HepG2 (cell line): ENCODE data around the gene TMEM222. TPM values are rescaled to one million over a fixed set of nuclear protein-coding genes. Genes with fewer than 3 reads are reported as not detected.

Source experiments
- ATAC-seq: fragments of 200-7000 bp; cut with Tn5 transposase; 3 replicates; pipeline ENCODE4 v1.9.1; 2020; ENCODE audit warnings: mild to moderate bottlenecking, moderate library complexity
- BruUV-seq: library from RNA; stranded (reverse); fragments of 400-500 nt; replicated peaks from 2 replicates; lab custom pipeline; 2021; lab: Mats Ljungman, UMichigan
- CTCF ChIA-PET: fragments of 300-600 bp; formaldehyde crosslinking; extraction: SDS; loops from one replicate; lab custom pipeline; 2021; ENCODE audit warnings: low total read pairs, inconsistent platforms, low intra/inter-chr PET ratio; lab: Yijun Ruan, JAX
- POLR2A ChIA-PET: fragments of 350-600 bp; sonication (Branson Sonifier 250); formaldehyde crosslinking; loops from one replicate; lab custom pipeline; 2020; ENCODE audit warnings: antibody characterized with exemption, inconsistent platforms; lab: Yijun Ruan, JAX
- DNase-seq: peaks from one replicate; pipeline ENCODE4 v3.0.0-alpha.2; 2015; ENCODE audit warnings: low spot score
- FAIRE-seq: peaks from 3 replicates; lab custom pipeline; 2011; peaks lifted over from hg19 to GRCh38; lab: Jason Lieb, UNC
- H2AFZ ChIP-seq: one replicate; pipeline ENCODE4 v1.6.1; 2011; ENCODE audit warnings: low read length, inconsistent platforms
- H3K27ac ChIP-seq: fragments of 300-600 bp; 3 replicates; pipeline ENCODE4 v1.8.0; 2011; ENCODE audit warnings: mixed run types, mild to moderate bottlenecking, mixed read lengths, low read length, inconsistent platforms; ENCODE audit not compliant: insufficient read depth; ENCODE audit errors: extremely low read length
- H3K27me3 ChIP-seq, 2 experiments: fragments of 200-600 bp in 1 of 2; 2 replicates in 1 of 2; 3 replicates in 1 of 2; pipeline versions ENCODE4 v1.6.0 to v1.8.0; 2011; ENCODE audit warnings: low read length in 2 of 2, mild to moderate bottlenecking in 2 of 2, moderate library complexity in 2 of 2, inconsistent platforms in 1 of 2; ENCODE audit not compliant: insufficient read depth in 2 of 2, control insufficient read depth in 1 of 2
- H3K36me3 ChIP-seq, 2 experiments: fragments of 200-600 bp in 1 of 2; replicated peaks in 1 of 2; 2 replicates in 1 of 2; 3 replicates in 1 of 2; pipeline versions ENCODE4 v1.5.1 to v1.8.0; 2011; ENCODE audit warnings: low read length in 2 of 2, inconsistent platforms in 1 of 2; ENCODE audit not compliant: insufficient read depth in 2 of 2, control insufficient read depth in 1 of 2
- H3K4me1 ChIP-seq: 2 replicates; pipeline ENCODE4 v1.5.1; 2012; ENCODE audit warnings: low read length, inconsistent platforms; ENCODE audit not compliant: insufficient read depth
- H3K4me2 ChIP-seq: 2 replicates; pipeline ENCODE4 v1.6.0; 2011; ENCODE audit warnings: low read depth, low read length, inconsistent platforms
- H3K4me3 ChIP-seq, 3 experiments: fragments of 200-600 bp in 1 of 3; sonication (generic), shearing (Covaris generic) in 1 of 3; replicated peaks in 1 of 3; 2 replicates each; pipeline ENCODE4 v1.5.1; 2011 to 2016; ENCODE audit warnings: low read length in 3 of 3, inconsistent platforms in 2 of 3, low read depth in 2 of 3, mild to moderate bottlenecking in 2 of 3, control low read depth in 1 of 3, mixed read lengths in 1 of 3; ENCODE audit not compliant: insufficient read depth in 1 of 3
- H3K79me2 ChIP-seq: one replicate; pipeline ENCODE4 v1.6.1; 2011; ENCODE audit warnings: low read length, inconsistent platforms; ENCODE audit not compliant: insufficient read depth
- H3K9ac ChIP-seq: 2 replicates; pipeline ENCODE4 v1.6.0; 2011; ENCODE audit warnings: mild to moderate bottlenecking, low read depth, low read length, inconsistent platforms; ENCODE audit not compliant: insufficient read depth
- H3K9me3 ChIP-seq: 2 replicates; pipeline ENCODE4 v1.5.1; 2012; ENCODE audit warnings: mild to moderate bottlenecking, low read length
- H4K20me1 ChIP-seq: 2 replicates; pipeline ENCODE4 v1.6.0; 2011; ENCODE audit warnings: inconsistent platforms, mild to moderate bottlenecking, low read length, moderate library complexity; ENCODE audit not compliant: insufficient read depth
- CREB3 ChIP-seq: sonication (generic); formaldehyde crosslinking; IDR thresholded peaks from 2 replicates; pipeline ENCODE4 v1.5.0; 2020; ENCODE audit warnings: missing genetic modification reagents
- HNF1A ChIP-seq, 2 experiments: sonication (generic) in 1 of 2; formaldehyde crosslinking in 1 of 2; IDR thresholded peaks; 2 replicates each; pipeline versions ENCODE4 v1.4.0 to v1.6.1; 2016 to 2020; ENCODE audit warnings: borderline replicate concordance in 1 of 2, low read depth in 1 of 2, mild to moderate bottlenecking in 1 of 2, missing genetic modification reagents in 1 of 2
- PAWR ChIP-seq: sonication (generic); formaldehyde crosslinking; IDR thresholded peaks from 2 replicates; pipeline ENCODE4 v1.4.0; 2020; ENCODE audit warnings: missing genetic modification reagents, mild to moderate bottlenecking, borderline replicate concordance
- POLR2AphosphoS5 ChIP-seq: IDR thresholded peaks from 2 replicates; pipeline ENCODE4 v1.6.1; 2012; ENCODE audit warnings: low read depth, low read length
- STAG1 ChIP-seq: sonication (generic); formaldehyde crosslinking; IDR thresholded peaks from 2 replicates; pipeline ENCODE4 v1.4.0; 2020; ENCODE audit warnings: missing genetic modification reagents
- ZNF18 ChIP-seq: sonication (generic); formaldehyde crosslinking; IDR thresholded peaks from 2 replicates; pipeline ENCODE4 v1.8.0; 2022; ENCODE audit warnings: mild to moderate bottlenecking, missing genetic modification reagents; ENCODE audit not compliant: insufficient replicate concordance
- ZNF235 ChIP-seq: sonication (generic); formaldehyde crosslinking; IDR thresholded peaks from 2 replicates; pipeline ENCODE4 v1.8.1; 2023; ENCODE audit warnings: mild to moderate bottlenecking, missing genetic modification reagents, borderline replicate concordance
- ZNF512 ChIP-seq: sonication (generic); formaldehyde crosslinking; IDR thresholded peaks from 2 replicates; pipeline ENCODE4 v1.4.0; 2020; ENCODE audit warnings: mild to moderate bottlenecking, missing genetic modification reagents
- WGBS: methylation state at CpG from one replicate; pipeline ENCODE4 v1.1.6; 2017; ENCODE audit warnings: low lambda C conversion rate; 5-methylcytosine and 5-hydroxymethylcytosine counted together
- in situ Hi-C: cut with HindIII; loops from 2 replicates; pipeline ENCODE4 v1.10.0; 2017; ENCODE audit warnings: low pct_unique_long_range_greater_than_20kb; ENCODE audit not compliant: extremely low pct_ligation_motif_present
- intact Hi-C: fragments of 100-400 bp; cut with micrococcal nuclease; formaldehyde crosslinking; loops from one replicate; pipeline ENCODE4 v1.10.0; 2022; ENCODE audit not compliant: unreplicated experiment
- polyA plus RNA-seq, 8 experiments: library from polyadenylated mRNA; depleted of rRNA in 3 of 8; stranded (reverse) in 7 of 8; unstranded in 1 of 8; fragments of >200 nt; fragmentation: Illumina TruSeq in 4 of 8; extraction: Trizol in 4 of 8; gene quantifications; 2 replicates each; pipeline versions ENCODE4 v1.2.1 to v1.2.3, GENCODE V29; 2011 to 2016; ENCODE audit warnings: low read depth in 4 of 8, missing spikeins in 1 of 8, mixed read lengths in 1 of 8; ENCODE audit not compliant: insufficient read depth in 1 of 8
- total RNA-seq, 5 experiments: library from RNA; depleted of rRNA; stranded (reverse); fragments of >200 nt; fragmentation: Illumina TruSeq; extraction: Trizol; gene quantifications; 2 replicates each; pipeline ENCODE4 v1.2.3, GENCODE V29; 2016; ENCODE audit warnings: low read depth in 1 of 5

The TMEM222 gene
- total and polyA plus RNA-seq, 2 of the 13 experiments (the other 11 are each of a cell fraction or from before 2014, with no cell fraction given): 22.7 to 29.6 TPM

GRCh38 chr1:27368869-27369582 is 47.1 kb downstream of the TMEM222 start:
- no peak for FAIRE-seq
- Histone ChIP-seq H3K27ac (no peak overlapping the region), H3K4me1 (peaks cover 27% of the 10 kb centered on the region), H4K20me1 (no peaks in the 10 kb centered on the region), H3K27me3 (peaks cover 3 to 23% of the 10 kb centered on the region in 2 experiments; a peak in 3 of 5 replicates), H3K36me3 (no peaks in the 10 kb centered on the region), H3K9ac (no peak overlapping the region), H3K4me2 (no peak overlapping the region), H2AFZ (no peak overlapping the region), H3K4me3 (no peak overlapping the region), H3K79me2 (no peaks in the 10 kb centered on the region), H3K9me3 (no peaks in the 10 kb centered on the region)
- no peak for TF ChIP-seq ZNF235 (CRISPR knock-in tag)
- TF ChIP-seq ZNF18 (CRISPR knock-in tag): no peak
- peak; percentile 23; the same call in 1 of the 2 replicates for TF ChIP-seq STAG1 (CRISPR knock-in tag)
- TF ChIP-seq PAWR (CRISPR knock-in tag): no peak
- TF ChIP-seq POLR2AphosphoS5: no peak
- TF ChIP-seq HNF1A (IDR thresholded peaks at IDR 0.05; ENCODE audit: low read depth): no peak
- TF ChIP-seq HNF1A (CRISPR knock-in tag; IDR thresholded peaks at IDR 0.05; ENCODE audit: borderline replicate concordance): no peak
- TF ChIP-seq CREB3 (CRISPR knock-in tag): no peak
- no peak for TF ChIP-seq ZNF512 (CRISPR knock-in tag)
- no peak for ATAC-seq
- no peak for DNase-seq
- intact Hi-C loops (no loop called here), in situ Hi-C loops (no loop called here)
- POLR2A ChIA-PET: no interaction called here
- 67% methylated on average over 9 of the region's 13 CpGs for WGBS
- no TSS peak for BruUV-seq
- CTCF ChIA-PET: no interaction called here
